Embryonic facial prominence (tissue), 1 donor: Measurements from ENCODE around the gene RABL6.
"Not testable (repeated sequence)": the region's sequence is repeated elsewhere in the genome, so short reads cannot be mapped to it uniquely, and the experiment has no call there.

Experiments
- DNase-seq: peaks from one replicate; pipeline ENCODE4 v3.0.0-alpha.2; 2016; ENCODE audit errors: extremely low spot score

RABL6 gene

GRCh38 chr9:136820971-136821825 is 13.4 kb downstream of the RABL6 start:
- no peak for DNase-seq

GRCh38 chr9:136821826-136822544 is 14.2 kb downstream of the RABL6 start:
- no peak for DNase-seq

- DNase-seq, result no peak
Measured at GRCh38 chr9:136823136-136824046, 15.6 kb downstream of the RABL6 start.

GRCh38 chr9:136824496-136825225 is 16.9 kb downstream of the RABL6 start:
- no peak for DNase-seq

- DNase-seq, result no peak
Measured at GRCh38 chr9:136825295-136826187, 17.8 kb downstream of the RABL6 start.

- DNase-seq, result no peak
Measured at GRCh38 chr9:136826188-136826541, 18.4 kb downstream of the RABL6 start.

- DNase-seq, result no peak
Measured at GRCh38 chr9:136826703-136827582, 19.2 kb downstream of the RABL6 start.

GRCh38 chr9:136827794-136828473 is 20.2 kb downstream of the RABL6 start:
- no peak for DNase-seq

GRCh38 chr9:136828474-136829140 is 20.9 kb downstream of the RABL6 start:
- no peak for DNase-seq

GRCh38 chr9:136829412-136829811 is 21.7 kb downstream of the RABL6 start:
- no peak for DNase-seq

GRCh38 chr9:136829981-136830885 is 22.5 kb downstream of the RABL6 start:
- DNase-seq, result no peak

- DNase-seq, result no peak
Measured at GRCh38 chr9:136831002-136831719, 23.4 kb downstream of the RABL6 start.

- no peak for DNase-seq
Measured at GRCh38 chr9:136831720-136832104, 24.0 kb downstream of the RABL6 start.

GRCh38 chr9:136832581-136832980 is 24.8 kb downstream of the RABL6 start:
- no peak for DNase-seq

GRCh38 chr9:136833381-136834048 is 25.8 kb downstream of the RABL6 start:
- DNase-seq, result not testable (repeated sequence)
